Skeletal muscle satellite cell (primary cell): Measurements from ENCODE around the gene GALNT15.
A peak's percentile ranks its signal among the peaks of the same experiment; 100 is the strongest.

Source experiments
- H3K27me3 ChIP-seq: 2 replicates; pipeline ENCODE4 v1.7.0; 2013; ENCODE audit warnings: low read length; ENCODE audit not compliant: control insufficient read depth, insufficient read depth
- H3K36me3 ChIP-seq: 2 replicates; pipeline ENCODE4 v1.7.0; 2013; ENCODE audit warnings: mild to moderate bottlenecking, control low read depth, low read length; ENCODE audit not compliant: insufficient read depth
- H3K4me1 ChIP-seq: 2 replicates; pipeline ENCODE4 v1.7.0; 2013; ENCODE audit warnings: low read length; ENCODE audit not compliant: control insufficient read depth, insufficient read depth
- H3K4me2 ChIP-seq: 2 replicates; pipeline ENCODE4 v1.7.0; 2013; ENCODE audit warnings: mild to moderate bottlenecking, low read length
- H3K4me3 ChIP-seq: 2 replicates; pipeline ENCODE4 v1.7.0; 2013; ENCODE audit warnings: low read length
- H3K9ac ChIP-seq: 2 replicates; pipeline ENCODE4 v1.7.0; 2013; ENCODE audit warnings: mild to moderate bottlenecking, low read depth, low read length, moderate library complexity
- H3K9me3 ChIP-seq: replicated peaks from 2 replicates; pipeline ENCODE4 v1.7.0; 2013; ENCODE audit warnings: mild to moderate bottlenecking, control low read depth, low read length

GALNT15 gene

DNA sequence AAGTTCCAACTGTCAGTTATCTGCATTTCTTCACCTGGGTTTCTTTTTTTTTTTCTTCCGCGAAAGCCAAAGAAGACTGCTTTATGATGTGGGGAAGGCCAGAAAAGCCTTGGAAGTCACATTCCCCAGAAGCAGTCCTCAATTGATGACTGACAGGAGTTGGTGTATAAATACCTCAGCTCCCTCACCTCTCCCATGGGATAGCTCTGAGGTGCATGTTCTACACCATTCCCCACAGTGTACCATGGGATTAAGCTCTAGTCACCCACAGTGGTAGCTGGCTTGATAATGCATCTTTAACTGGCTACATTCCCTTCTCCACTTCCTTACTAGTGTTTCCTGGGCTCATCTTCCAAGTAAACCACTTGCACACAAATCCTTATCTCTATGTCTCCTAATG lies 59.8 kb downstream of the GALNT15 start:
- Histone ChIP-seq H3K27me3 (no peaks in the 10 kb centered on the region), H3K4me3 (no peak overlapping the region), H3K36me3 (no peaks in the 10 kb centered on the region)

DNA sequence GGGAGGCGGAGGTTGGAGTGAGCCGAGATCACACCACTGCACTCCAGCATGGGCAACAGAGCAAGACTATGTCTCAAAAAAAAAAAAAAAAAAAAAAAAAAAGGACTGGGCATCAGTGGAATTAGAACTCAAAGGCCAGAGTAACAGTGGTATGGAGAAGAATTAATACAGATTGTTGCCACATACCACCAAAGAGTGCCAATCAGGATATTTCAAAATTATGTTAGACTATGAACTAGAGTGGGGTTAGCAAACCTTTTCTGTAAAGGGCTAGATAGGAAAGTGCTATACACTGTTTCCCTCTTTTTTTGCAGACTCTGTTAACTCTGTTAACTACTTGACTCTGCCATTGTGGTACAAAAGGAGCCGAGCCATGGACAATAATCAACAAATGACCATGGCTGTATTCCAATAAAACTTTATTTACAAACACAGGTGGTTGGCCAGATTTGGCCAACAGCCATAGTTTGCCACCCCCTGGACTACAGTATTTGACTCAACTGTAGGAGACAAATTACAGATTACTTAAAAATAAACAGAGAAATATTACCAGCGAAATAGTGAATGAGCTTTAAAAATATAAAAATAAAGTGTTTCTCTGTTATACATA lies 61.7 kb downstream of the GALNT15 start:
- H3K27me3 ChIP-seq, result no peaks in the 10 kb centered on the region
- no peak overlapping the region for H3K4me2 ChIP-seq
- peaks cover 21% of the 10 kb centered on the region for H3K4me1 ChIP-seq
- H3K36me3 ChIP-seq, result no peaks in the 10 kb centered on the region
- H3K9me3 ChIP-seq, result no peaks in the 10 kb centered on the region
- no peak overlapping the region for H3K4me3 ChIP-seq
- no peak overlapping the region for H3K9ac ChIP-seq

More for the DNA sequence above, 59.8 kb downstream of the GALNT15 start:
- Histone ChIP-seq H3K9ac (no peak overlapping the region), H3K9me3 (no peaks in the 10 kb centered on the region), H3K4me1 (peaks cover 3% of the 10 kb centered on the region), H3K4me2 (no peak overlapping the region)

DNA sequence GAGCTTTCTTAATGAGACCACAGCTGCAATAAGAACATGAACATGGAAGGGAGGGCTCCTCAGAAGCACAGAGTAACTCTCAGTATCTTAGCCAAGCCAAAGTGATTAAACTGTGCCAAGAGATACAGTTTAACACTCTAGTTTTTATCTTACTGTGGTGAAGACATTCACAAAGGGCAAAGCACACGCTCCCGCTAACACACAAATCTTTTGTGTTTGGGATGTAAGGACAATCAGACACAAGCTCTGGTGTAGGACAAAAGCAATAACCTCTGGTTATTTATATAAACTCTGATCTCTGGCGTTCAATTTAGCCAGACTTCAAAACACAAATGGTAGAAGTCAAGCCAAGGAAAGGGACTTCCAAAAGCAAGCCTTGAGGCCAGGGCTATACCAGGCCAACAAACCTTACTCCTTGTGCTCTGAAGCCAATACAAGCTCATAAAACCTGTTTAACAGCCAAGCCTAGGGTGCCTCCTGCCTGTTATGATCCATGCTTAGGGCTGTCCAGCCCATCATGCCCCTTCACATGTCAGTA lies 62.4 kb downstream of the GALNT15 start:
- no peaks in the 10 kb centered on the region for H3K36me3 ChIP-seq
- H3K4me2 ChIP-seq, result no peak overlapping the region
- no peaks in the 10 kb centered on the region for H3K27me3 ChIP-seq
- no peaks in the 10 kb centered on the region for H3K9me3 ChIP-seq
- no peak overlapping the region for H3K4me3 ChIP-seq
- H3K4me1 ChIP-seq, result peaks cover 21% of the 10 kb centered on the region
- H3K9ac ChIP-seq, result no peak overlapping the region

DNA sequence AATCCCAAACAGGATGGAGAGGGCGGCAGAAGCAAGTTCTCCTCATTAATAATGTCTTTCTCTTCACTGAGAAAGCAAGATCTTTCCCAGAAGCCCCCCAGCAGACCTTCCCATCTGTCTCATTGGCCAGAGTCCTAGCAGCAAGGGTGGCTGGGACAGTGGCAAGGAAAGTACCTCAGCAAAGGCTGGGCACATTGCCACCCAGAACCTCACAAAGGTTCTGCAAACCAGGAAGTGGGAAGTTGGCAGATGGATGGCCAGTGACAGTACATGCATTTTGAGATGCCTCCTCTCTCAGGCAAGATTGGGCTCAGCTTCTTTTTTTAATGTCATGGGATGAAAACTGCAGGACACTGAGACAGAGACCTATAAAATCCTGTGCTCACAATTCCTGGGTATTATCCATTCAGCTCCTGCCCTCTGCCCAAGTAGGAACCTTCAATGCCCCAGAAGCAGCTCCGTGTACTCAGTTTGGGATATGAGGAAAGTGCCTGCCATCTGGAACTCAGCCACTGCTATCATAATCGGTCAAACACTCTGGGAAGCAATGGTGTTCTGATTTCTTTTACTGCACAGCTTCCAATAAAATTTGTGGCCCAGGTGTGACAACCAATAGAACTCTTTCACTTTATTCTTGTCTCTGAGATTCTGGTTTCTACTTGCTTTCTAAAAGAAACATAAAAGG lies 64.7 kb downstream of the GALNT15 start:
- Histone ChIP-seq H3K27me3 (no peaks in the 10 kb centered on the region), H3K9me3 (no peaks in the 10 kb centered on the region), H3K4me2 (no peak overlapping the region), H3K4me1 (peaks cover 26% of the 10 kb centered on the region), H3K4me3 (no peak overlapping the region), H3K9ac (no peak overlapping the region), H3K36me3 (no peaks in the 10 kb centered on the region)

- Histone ChIP-seq H3K4me2 (no peak overlapping the region), H3K9ac (no peak overlapping the region), H3K36me3 (no peaks in the 10 kb centered on the region), H3K4me3 (no peak overlapping the region), H3K27me3 (no peaks in the 10 kb centered on the region), H3K4me1 (peaks cover 31% of the 10 kb centered on the region), H3K9me3 (no peaks in the 10 kb centered on the region)
Observed at GRCh38 chr3:16239780-16240179, 65.3 kb downstream of the GALNT15 start.

DNA sequence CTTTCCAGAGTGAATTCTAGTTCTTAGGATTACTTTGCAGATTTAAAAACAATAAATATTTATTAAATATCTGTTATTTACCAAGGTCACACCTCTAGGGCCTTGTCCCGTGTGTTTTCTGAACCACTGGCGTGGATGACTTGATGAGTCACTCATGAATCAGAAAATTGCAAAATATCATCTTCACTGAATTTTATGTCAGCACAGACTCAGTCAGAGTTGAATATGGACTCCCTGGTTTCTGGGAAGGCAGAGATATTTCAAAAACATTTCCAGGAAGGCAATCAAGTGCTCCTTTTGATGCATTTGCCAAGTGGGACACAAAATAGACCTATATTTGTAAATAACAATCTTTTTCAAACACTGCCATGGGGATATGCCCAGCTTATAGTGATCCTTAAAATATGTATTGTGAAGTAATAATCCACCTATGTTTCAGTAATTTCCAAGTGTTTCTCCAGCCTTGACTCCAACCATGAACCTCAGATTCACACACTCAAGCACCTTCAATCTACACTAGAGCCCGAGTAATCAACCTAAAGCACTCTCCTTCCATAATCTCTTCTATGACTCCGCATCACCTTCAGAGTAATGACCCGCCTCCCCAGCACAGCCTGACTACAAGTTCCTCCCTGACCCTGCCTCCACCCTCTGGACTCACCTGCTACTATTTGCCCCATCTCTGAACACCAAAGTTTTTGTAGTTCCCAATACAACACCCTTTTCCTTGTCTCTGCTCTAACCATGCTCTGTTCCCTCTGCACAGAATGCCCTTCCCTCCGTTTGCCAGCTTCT lies 65.9 kb downstream of the GALNT15 start:
- Histone ChIP-seq H3K9ac (no peak overlapping the region), H3K36me3 (no peaks in the 10 kb centered on the region), H3K4me3 (no peak overlapping the region), H3K27me3 (no peaks in the 10 kb centered on the region), H3K9me3 (no peaks in the 10 kb centered on the region), H3K4me1 (peaks cover 31% of the 10 kb centered on the region), H3K4me2 (no peak overlapping the region)

DNA sequence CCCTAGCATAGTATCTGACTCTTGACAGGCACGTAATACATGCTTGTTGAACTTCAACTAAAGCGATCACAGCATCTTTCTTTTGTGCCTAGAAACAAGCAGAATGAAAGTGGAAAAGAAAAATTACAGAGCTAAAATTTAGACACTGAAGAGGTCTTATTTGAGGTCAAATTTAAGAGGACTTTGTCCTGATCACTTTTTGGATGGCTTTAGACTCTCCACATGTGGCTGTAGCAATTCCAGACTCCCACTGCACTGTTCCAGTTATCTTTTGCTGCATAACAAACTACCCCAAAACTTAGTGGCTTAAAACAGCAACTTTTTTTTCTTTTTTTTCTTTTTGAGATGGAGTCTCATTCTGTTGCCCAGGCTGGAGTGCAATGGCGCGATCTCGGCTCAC lies 66.7 kb downstream of the GALNT15 start:
- H3K36me3 ChIP-seq, result no peaks in the 10 kb centered on the region
- no peak overlapping the region for H3K4me2 ChIP-seq
- no peaks in the 10 kb centered on the region for H3K27me3 ChIP-seq
- H3K9me3 ChIP-seq, result no peaks in the 10 kb centered on the region
- no peak overlapping the region for H3K4me3 ChIP-seq
- no peak overlapping the region for H3K9ac ChIP-seq
- H3K4me1 ChIP-seq, result peaks cover 31% of the 10 kb centered on the region

DNA sequence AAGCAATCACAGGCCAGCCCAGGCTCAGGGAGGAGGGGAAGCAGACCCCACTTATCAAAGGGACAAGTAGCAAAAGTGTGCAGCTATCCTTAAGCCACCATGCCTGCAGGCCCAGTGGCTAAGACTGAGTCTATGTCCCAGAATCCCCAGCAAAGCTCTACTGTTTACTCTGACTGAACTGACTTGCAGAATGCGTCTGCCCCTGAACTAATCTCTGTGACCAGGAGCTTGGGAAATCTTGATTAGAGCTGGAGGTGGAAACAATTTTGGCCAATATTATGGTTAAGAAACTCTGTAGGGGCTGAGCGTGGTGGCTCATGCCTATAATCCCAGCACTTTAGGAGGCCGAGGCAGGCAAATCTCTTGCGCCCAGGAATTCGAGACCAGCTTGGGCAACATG lies 67.7 kb downstream of the GALNT15 start:
- Histone ChIP-seq H3K27me3 (no peaks in the 10 kb centered on the region), H3K4me3 (no peak overlapping the region), H3K36me3 (no peaks in the 10 kb centered on the region), H3K9me3 (no peaks in the 10 kb centered on the region), H3K4me2 (no peak overlapping the region), H3K4me1 (peaks cover 31% of the 10 kb centered on the region), H3K9ac (no peak overlapping the region)

DNA sequence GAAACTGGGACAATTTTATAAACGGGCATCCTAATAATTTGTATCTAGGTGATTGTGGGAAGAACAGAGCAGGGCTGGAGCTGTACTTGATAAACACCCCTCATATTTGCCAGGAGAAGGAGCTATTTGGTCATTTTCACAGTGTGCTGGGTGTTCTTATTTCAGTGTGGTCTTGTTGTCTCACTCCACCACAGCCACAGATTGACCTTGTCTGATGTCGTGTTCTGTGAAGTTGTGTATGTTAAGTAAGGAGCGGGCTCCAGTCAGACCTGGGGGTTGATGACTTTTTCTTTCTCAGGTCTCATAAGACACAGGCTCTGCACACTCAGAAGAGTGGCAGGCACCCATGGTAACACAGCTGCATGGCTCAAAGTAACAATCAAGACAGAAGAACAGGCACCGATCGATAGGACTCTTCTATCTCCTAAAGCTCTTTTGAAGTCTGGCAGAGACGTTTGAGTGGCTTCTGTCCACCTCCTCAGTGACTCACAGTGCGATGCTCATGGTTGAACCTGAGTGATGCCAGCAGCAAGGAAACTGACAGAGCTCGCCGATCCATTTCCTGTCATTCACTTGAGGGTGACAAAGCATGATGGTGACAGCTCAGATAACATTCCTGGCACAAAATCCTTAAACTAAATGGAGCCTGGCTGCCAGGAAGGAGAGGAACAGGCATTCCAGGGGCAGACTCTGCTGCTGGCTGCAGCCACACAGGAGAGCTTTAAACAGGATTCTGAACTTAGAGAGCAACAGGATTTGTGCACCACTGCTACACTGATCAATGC lies 69.4 kb downstream of the GALNT15 start:
- no peaks in the 10 kb centered on the region for H3K36me3 ChIP-seq
- H3K4me2 ChIP-seq, result peak overlapping the region; percentile 36
- H3K9me3 ChIP-seq, result no peaks in the 10 kb centered on the region
- H3K27me3 ChIP-seq, result no peaks in the 10 kb centered on the region
- peaks cover 37% of the 10 kb centered on the region for H3K4me1 ChIP-seq
- no peak overlapping the region for H3K4me3 ChIP-seq
- no peak overlapping the region for H3K9ac ChIP-seq

GRCh38 chr3:16245609-16246008 lies 71.1 kb downstream of the GALNT15 start:
- Histone ChIP-seq H3K4me2 (no peak overlapping the region), H3K27me3 (no peaks in the 10 kb centered on the region), H3K36me3 (no peaks in the 10 kb centered on the region), H3K9me3 (no peaks in the 10 kb centered on the region), H3K9ac (no peak overlapping the region), H3K4me3 (no peak overlapping the region), H3K4me1 (peaks cover 22% of the 10 kb centered on the region)
